ENCODE measurements around the gene MAPK10. TPM values are rescaled to one million over a fixed set of nuclear protein-coding genes. Genes with fewer than 3 reads are reported as not detected.

Gene MAPK10
- polyA plus RNA-seq, 1 donor (not counting 4 experiments of a cell fraction or from before 2014, with no cell fraction given) = 8.2 TPM

GRCh38 chr4:86306816-86307215 lies 53.0 kb downstream of the MAPK10 start:
- Histone ChIP-seq H4K20me1 (ENCODE audit: control insufficient read depth, extremely low read depth, insufficient read depth, low read length) (no peaks in the 10 kb centered on the region), H3K9ac (ENCODE audit: control insufficient read depth, extremely low read depth, insufficient read depth, low read length) (no peak overlapping the region), H3K9me3 (ENCODE audit: control insufficient read depth, low read depth, low read length) (peaks cover 4% of the 10 kb centered on the region), H3K27me3 (ENCODE audit: control insufficient read depth, extremely low read depth, insufficient read depth, low read length) (no peaks in the 10 kb centered on the region), H3K4me3 (ENCODE audit: control insufficient read depth in 2 of 3, extremely low read depth in 1 of 3, insufficient read depth in 2 of 3, low read depth in 1 of 3, low read length in 3 of 3) (no peak overlapping the region), H3K79me2 (ENCODE audit: control insufficient read depth, insufficient read depth, low read length) (no peaks in the 10 kb centered on the region), H3K36me3 (ENCODE audit: control insufficient read depth in 2 of 2, extremely low read depth in 1 of 2, insufficient read depth in 2 of 2, low read length in 2 of 2) (no peaks in the 10 kb centered on the region), H3K4me2 (ENCODE audit: control insufficient read depth, extremely low read depth, insufficient read depth, low read depth, low read length) (no peak overlapping the region), H3K4me1 (ENCODE audit: control insufficient read depth, extremely low read depth, insufficient read depth, low read length) (peaks cover 6% of the 10 kb centered on the region), H2AFZ (ENCODE audit: control insufficient read depth, low read length) (no peak overlapping the region), H3K27ac (ENCODE audit: control insufficient read depth, insufficient read depth, low read length) (no peak overlapping the region), H3K9me1 (ENCODE audit: control insufficient read depth, extremely low read depth, insufficient read depth, low read length) (no peaks in the 10 kb centered on the region)
- no peak for FAIRE-seq
- DNase-seq (ENCODE audit: low read depth, low spot score) = no peak
- dilution Hi-C loops (cut with MboI; ENCODE audit: extremely low pct_ligation_motif_present, low sequenced_read_pairs) = no loop called here
- no peak for TF ChIP-seq CTCF (optimal IDR thresholded peaks at IDR 0.05 in 1 of 3, IDR thresholded peaks at IDR 0.05 in 1 of 3, conservative IDR thresholded peaks at IDR 0.05 in 1 of 3; ENCODE audit: extremely low read depth in 1 of 3, insufficient read depth in 2 of 3, low read length in 3 of 3)

GRCh38 chr4:86302830-86303229 lies 57.0 kb downstream of the MAPK10 start:
- Histone ChIP-seq H3K4me1 (ENCODE audit: control insufficient read depth, extremely low read depth, insufficient read depth, low read length) (peaks cover 6% of the 10 kb centered on the region), H2AFZ (ENCODE audit: control insufficient read depth, low read length) (no peak overlapping the region), H3K27ac (ENCODE audit: control insufficient read depth, insufficient read depth, low read length) (no peak overlapping the region), H3K36me3 (ENCODE audit: control insufficient read depth in 2 of 2, extremely low read depth in 1 of 2, insufficient read depth in 2 of 2, low read length in 2 of 2) (no peaks in the 10 kb centered on the region), H3K27me3 (ENCODE audit: control insufficient read depth, extremely low read depth, insufficient read depth, low read length) (no peaks in the 10 kb centered on the region), H3K4me2 (ENCODE audit: control insufficient read depth, extremely low read depth, insufficient read depth, low read depth, low read length) (no peak overlapping the region), H3K79me2 (ENCODE audit: control insufficient read depth, insufficient read depth, low read length) (no peaks in the 10 kb centered on the region), H3K4me3 (ENCODE audit: control insufficient read depth in 2 of 3, extremely low read depth in 1 of 3, insufficient read depth in 2 of 3, low read depth in 1 of 3, low read length in 3 of 3) (no peak overlapping the region), H3K9me3 (ENCODE audit: control insufficient read depth, low read depth, low read length) (peaks cover 4% of the 10 kb centered on the region), H4K20me1 (ENCODE audit: control insufficient read depth, extremely low read depth, insufficient read depth, low read length) (no peaks in the 10 kb centered on the region), H3K9ac (ENCODE audit: control insufficient read depth, extremely low read depth, insufficient read depth, low read length) (no peak overlapping the region), H3K9me1 (ENCODE audit: control insufficient read depth, extremely low read depth, insufficient read depth, low read length) (no peaks in the 10 kb centered on the region)
- TF ChIP-seq EZH2 (IDR thresholded peaks at IDR 0.05; ENCODE audit: low read length) = no peak
- no peak for TF ChIP-seq CTCF (optimal IDR thresholded peaks at IDR 0.05 in 1 of 3, IDR thresholded peaks at IDR 0.05 in 1 of 3, conservative IDR thresholded peaks at IDR 0.05 in 1 of 3; ENCODE audit: extremely low read depth in 1 of 3, insufficient read depth in 2 of 3, low read length in 3 of 3)
- dilution Hi-C loops (cut with MboI; ENCODE audit: extremely low pct_ligation_motif_present, low sequenced_read_pairs) = no loop called here
- no peak for FAIRE-seq
- no peak for DNase-seq (ENCODE audit: low read depth, low spot score)

Data from keratinocyte (primary cell).